T-helper 22 cell (primary cell): ENCODE results near the gene TMEM250.
"Not testable (repeated sequence)": the region's sequence is repeated elsewhere in the genome, so short reads cannot be mapped to it uniquely, and the experiment has no call there.

Experiments used
- DNase-seq: peaks from one replicate; pipeline ENCODE4 v3.0.0-alpha.2; 2020; ENCODE audit warnings: low read depth

The TMEM250 gene

GRCh38 chr9:136111190-136111589, 7.5 kb downstream of the TMEM250 start:
- DNase-seq, result no peak

- DNase-seq, result no peak
Measured at GRCh38 chr9:136110082-136111061, 8.3 kb downstream of the TMEM250 start.

GRCh38 chr9:136109351-136110081, 9.2 kb downstream of the TMEM250 start:
- peak; percentile 87 for DNase-seq

- no peak for DNase-seq
Measured at GRCh38 chr9:136108648-136109266, 9.9 kb downstream of the TMEM250 start.

- DNase-seq, result no peak
Measured at GRCh38 chr9:136107953-136108647, 10.6 kb downstream of the TMEM250 start.

GRCh38 chr9:136107155-136107952, 11.3 kb downstream of the TMEM250 start:
- DNase-seq, result peak; percentile 29

GRCh38 chr9:136105398-136106135, 13.1 kb downstream of the TMEM250 start:
- no peak for DNase-seq

GRCh38 chr9:136104916-136105315, 13.8 kb downstream of the TMEM250 start:
- DNase-seq, result no peak

- DNase-seq, result no peak
Measured at GRCh38 chr9:136104488-136104800, 14.2 kb downstream of the TMEM250 start.

- DNase-seq, result no peak
Measured at GRCh38 chr9:136103651-136104487, 14.8 kb downstream of the TMEM250 start.

GRCh38 chr9:136101615-136102074, 17.0 kb downstream of the TMEM250 start:
- DNase-seq, result not testable (repeated sequence)

- no peak for DNase-seq
Measured at GRCh38 chr9:136100700-136101614, 17.7 kb downstream of the TMEM250 start.

- no peak for DNase-seq
Measured at GRCh38 chr9:136099542-136099941, 19.1 kb downstream of the TMEM250 start.

GRCh38 chr9:136098844-136099243, 19.8 kb downstream of the TMEM250 start:
- DNase-seq, result no peak

GRCh38 chr9:136098210-136098609, 20.5 kb downstream of the TMEM250 start:
- DNase-seq, result no peak

GRCh38 chr9:136096505-136097001, 22.1 kb downstream of the TMEM250 start:
- DNase-seq, result no peak

- DNase-seq, result no peak
Measured at GRCh38 chr9:136095070-136096058, 23.3 kb downstream of the TMEM250 start, which contains the start of gene NACC2. NACC2 (minus strand) TSS chr9:136095289; CDS start chr9:136050521, 44,768 bp downstream.
